Muscle of leg (tissue), 11 donors: ENCODE measurements around the gene PLEKHG7. TPM values are rescaled to one million over a fixed set of nuclear protein-coding genes. Genes with fewer than 3 reads are reported as not detected.
"Not testable (repeated sequence)": the region's sequence is repeated elsewhere in the genome, so short reads cannot be mapped to it uniquely, and the experiment has no call there.

Experiments used
- DNase-seq: peaks from one replicate; pipeline ENCODE4 v3.0.0; 2013
- H3K27ac ChIP-seq: one replicate; pipeline ENCODE4 v1.5.1; 2013; ENCODE audit warnings: mild to moderate bottlenecking, low read length, control low read depth
- H3K27me3 ChIP-seq: one replicate; pipeline ENCODE4 v1.6.1; 2013; ENCODE audit warnings: low read length; ENCODE audit not compliant: control insufficient read depth, insufficient read depth
- H3K36me3 ChIP-seq: one replicate; pipeline ENCODE4 v1.6.1; 2013; ENCODE audit warnings: low read length; ENCODE audit not compliant: control insufficient read depth, insufficient read depth
- H3K4me1 ChIP-seq: one replicate; pipeline ENCODE4 v1.6.1; 2013; ENCODE audit warnings: low read length; ENCODE audit not compliant: control insufficient read depth, insufficient read depth
- H3K4me3 ChIP-seq: one replicate; pipeline ENCODE4 v1.5.1; 2013; ENCODE audit warnings: low read length, control low read depth
- H3K9me3 ChIP-seq: replicated peaks from 2 replicates; pipeline ENCODE4 v1.6.1; 2013; ENCODE audit warnings: low read depth, low read length; ENCODE audit not compliant: control insufficient read depth
- WGBS: methylation state at CpG from one replicate; pipeline ENCODE4 v1.1.5; 2013; ENCODE audit warnings: missing lambda C conversion rate; ENCODE audit not compliant: insufficient coverage; 5-methylcytosine and 5-hydroxymethylcytosine counted together
- polyA plus RNA-seq, 8 donors: library from polyadenylated mRNA; unstranded; fragments of 120-200 nt; gene quantifications; one replicate each; pipeline versions ENCODE4 v1.2.1 to v1.2.3, GENCODE V29; 2013; ENCODE audit warnings: inconsistent platforms in 1 of 8, low replicate concordance in 1 of 8; ENCODE audit not compliant: insufficient read length in 8 of 8, insufficient read depth in 1 of 8
- total RNA-seq: library from RNA; stranded (reverse); fragments of 120-200 nt; gene quantifications from one replicate; pipeline ENCODE4 v1.2.4, GENCODE V29; 2013

Gene PLEKHG7
- total and polyA plus RNA-seq, 9 donors = 0.11 to 3.2 (median 0.53) TPM

GRCh38 chr12:92671524-92671923, 31.3 kb upstream of the PLEKHG7 start:
- H3K4me1 ChIP-seq, H3K27ac ChIP-seq, DNase-seq, H3K36me3 ChIP-seq, H3K4me3 ChIP-seq, H3K27me3 ChIP-seq, H3K9me3 ChIP-seq: not testable (repeated sequence)
- WGBS = no CpG with 5 or more reads among the region's 11 CpGs

GRCh38 chr12:92673756-92674155, 29.0 kb upstream of the PLEKHG7 start:
- no peak for DNase-seq
- Histone ChIP-seq H3K4me1 (no peaks in the 10 kb centered on the region), H3K27me3 (no peaks in the 10 kb centered on the region), H3K36me3 (no peaks in the 10 kb centered on the region), H3K27ac (no peak overlapping the region), H3K9me3 (no peaks in the 10 kb centered on the region), H3K4me3 (no peak overlapping the region)
- 60% methylated on average over 1 of the region's 3 CpGs for WGBS

- H3K27me3 ChIP-seq = no peaks in the 10 kb centered on the region
- no peaks in the 10 kb centered on the region for H3K9me3 ChIP-seq
- WGBS = 66% methylated on average over 2 of the region's 3 CpGs
- no peak for DNase-seq
- no peak overlapping the region for H3K27ac ChIP-seq
- H3K36me3 ChIP-seq = no peaks in the 10 kb centered on the region
- no peaks in the 10 kb centered on the region for H3K4me1 ChIP-seq
- H3K4me3 ChIP-seq = no peak overlapping the region
Observed at GRCh38 chr12:92674500-92674899, 28.3 kb upstream of the PLEKHG7 start.

- 100% methylated on average over 1 of the region's 5 CpGs for WGBS
Observed at GRCh38 chr12:92675092-92675865, 27.5 kb upstream of the PLEKHG7 start.

GRCh38 chr12:92676710-92677109, 26.1 kb upstream of the PLEKHG7 start:
- DNase-seq = peak; percentile 21
- H3K36me3 ChIP-seq = no peaks in the 10 kb centered on the region
- H3K9me3 ChIP-seq = no peaks in the 10 kb centered on the region
- no peak overlapping the region for H3K4me3 ChIP-seq
- no peak overlapping the region for H3K27ac ChIP-seq
- H3K4me1 ChIP-seq = no peaks in the 10 kb centered on the region
- no peaks in the 10 kb centered on the region for H3K27me3 ChIP-seq
- 63% methylated on average over 2 of the region's 4 CpGs for WGBS

More at GRCh38 chr12:92675092-92675865, 27.5 kb upstream of the PLEKHG7 start:
- Histone ChIP-seq H3K27ac (no peak overlapping the region), H3K36me3 (no peaks in the 10 kb centered on the region), H3K4me1 (no peaks in the 10 kb centered on the region), H3K4me3 (no peak overlapping the region), H3K27me3 (no peaks in the 10 kb centered on the region), H3K9me3 (no peaks in the 10 kb centered on the region)
- DNase-seq = no peak

- Histone ChIP-seq H3K36me3 (no peaks in the 10 kb centered on the region), H3K4me1 (no peaks in the 10 kb centered on the region), H3K27me3 (no peaks in the 10 kb centered on the region), H3K4me3 (no peak overlapping the region), H3K27ac (no peak overlapping the region), H3K9me3 (no peaks in the 10 kb centered on the region)
- DNase-seq = no peak
- WGBS = no CpG with 5 or more reads among the region's 1 CpG
Observed at GRCh38 chr12:92690601-92691000, 12.2 kb upstream of the PLEKHG7 start.

GRCh38 chr12:92695056-92695455, 7.7 kb upstream of the PLEKHG7 start:
- H3K9me3 ChIP-seq = peaks cover 8% of the 10 kb centered on the region
- WGBS = no CpG with 5 or more reads among the region's 5 CpGs
- peaks cover 2% of the 10 kb centered on the region for H3K4me1 ChIP-seq
- H3K27me3 ChIP-seq = no peaks in the 10 kb centered on the region
- DNase-seq = no peak
- H3K36me3 ChIP-seq = no peaks in the 10 kb centered on the region
- no peak overlapping the region for H3K27ac ChIP-seq
- no peak overlapping the region for H3K4me3 ChIP-seq

GRCh38 chr12:92695577-92695976, 7.2 kb upstream of the PLEKHG7 start:
- WGBS = no CpG with 5 or more reads among the region's 1 CpG
- Histone ChIP-seq H3K9me3 (peaks cover 8% of the 10 kb centered on the region), H3K4me3 (no peak overlapping the region), H3K27ac (no peak overlapping the region), H3K4me1 (peaks cover 2% of the 10 kb centered on the region), H3K36me3 (no peaks in the 10 kb centered on the region), H3K27me3 (no peaks in the 10 kb centered on the region)
- DNase-seq = no peak

GRCh38 chr12:92696216-92696615, 6.6 kb upstream of the PLEKHG7 start:
- H3K36me3 ChIP-seq = no peaks in the 10 kb centered on the region
- DNase-seq = peak; percentile 64
- H3K9me3 ChIP-seq = peaks cover 8% of the 10 kb centered on the region
- peak overlapping the region; percentile 18 for H3K27ac ChIP-seq
- peaks cover 2% of the 10 kb centered on the region for H3K4me1 ChIP-seq
- no peak overlapping the region for H3K4me3 ChIP-seq
- no peaks in the 10 kb centered on the region for H3K27me3 ChIP-seq

- DNase-seq = no peak
- peaks cover 2% of the 10 kb centered on the region for H3K4me1 ChIP-seq
- no peaks in the 10 kb centered on the region for H3K36me3 ChIP-seq
- H3K27ac ChIP-seq = no peak overlapping the region
- no peaks in the 10 kb centered on the region for H3K27me3 ChIP-seq
- H3K4me3 ChIP-seq = no peak overlapping the region
- H3K9me3 ChIP-seq = peaks cover 8% of the 10 kb centered on the region
Observed at GRCh38 chr12:92698474-92698873, 4.3 kb upstream of the PLEKHG7 start.

GRCh38 chr12:92701441-92701840, 1.3 kb upstream of the PLEKHG7 start:
- no peaks in the 10 kb centered on the region for H3K36me3 ChIP-seq
- H3K9me3 ChIP-seq = peaks cover 8% of the 10 kb centered on the region
- H3K4me3 ChIP-seq = no peak overlapping the region
- peaks cover 2% of the 10 kb centered on the region for H3K4me1 ChIP-seq
- WGBS = no CpG with 5 or more reads among the region's 1 CpG
- DNase-seq = no peak
- H3K27ac ChIP-seq = no peak overlapping the region
- no peaks in the 10 kb centered on the region for H3K27me3 ChIP-seq
